ENCODE results near the gene MRPL38.

Gene MRPL38

GRCh38 chr17:75904749-75905521 lies at the start of gene MRPL38:
TSS of gene MRPL38 (minus strand) at chr17:75904884. CDS start at chr17:75904875, 9 bp downstream.
- H3K9ac ChIP-seq (ENCODE audit: low read length) = peak within 1 kb of the TSS; percentile 52
- peak within 1 kb of the TSS; percentile 76 for H3K4me3 ChIP-seq (ENCODE audit: low read length)

GRCh38 chr17:75950855-75951554 lies 46.3 kb upstream of the MRPL38 start:
- Histone ChIP-seq H3K4me1 (ENCODE audit: control insufficient read depth, insufficient read depth, low read length) (no peaks in the 10 kb centered on the region), H3K27me3 (ENCODE audit: control insufficient read depth, insufficient read depth, low read length) (no peaks in the 10 kb centered on the region), H3K4me3 (ENCODE audit: low read length) (no peak overlapping the region), H3K9ac (ENCODE audit: low read length) (no peak overlapping the region), H3K36me3 (ENCODE audit: control insufficient read depth, insufficient read depth, low read length) (peaks cover 49% of the 10 kb centered on the region), H3K27ac (ENCODE audit: low read depth, low read length) (no peak overlapping the region)

More at GRCh38 chr17:75904749-75905521, at the start of gene MRPL38:
- H3K27me3 ChIP-seq (ENCODE audit: control insufficient read depth, insufficient read depth, low read length) = no peaks in the 10 kb centered on the region
- H3K27ac ChIP-seq (ENCODE audit: low read depth, low read length) = peak within 1 kb of the TSS; percentile 94
- H3K36me3 ChIP-seq (ENCODE audit: control insufficient read depth, insufficient read depth, low read length) = peaks cover 17% of the 10 kb centered on the region
- H3K4me1 ChIP-seq (ENCODE audit: control insufficient read depth, insufficient read depth, low read length) = peaks cover 2% of the 10 kb centered on the region

GRCh38 chr17:75950421-75950820 lies 45.7 kb upstream of the MRPL38 start:
- peaks cover 47% of the 10 kb centered on the region for H3K36me3 ChIP-seq (ENCODE audit: control insufficient read depth, insufficient read depth, low read length)
- H3K9ac ChIP-seq (ENCODE audit: low read length) = no peak overlapping the region
- H3K4me1 ChIP-seq (ENCODE audit: control insufficient read depth, insufficient read depth, low read length) = no peaks in the 10 kb centered on the region
- H3K27ac ChIP-seq (ENCODE audit: low read depth, low read length) = no peak overlapping the region
- no peaks in the 10 kb centered on the region for H3K27me3 ChIP-seq (ENCODE audit: control insufficient read depth, insufficient read depth, low read length)
- no peak overlapping the region for H3K4me3 ChIP-seq (ENCODE audit: low read length)

- peaks cover 24% of the 10 kb centered on the region for H3K36me3 ChIP-seq (ENCODE audit: control insufficient read depth, insufficient read depth, low read length)
- H3K4me3 ChIP-seq (ENCODE audit: low read length) = no peak overlapping the region
- no peaks in the 10 kb centered on the region for H3K27me3 ChIP-seq (ENCODE audit: control insufficient read depth, insufficient read depth, low read length)
- H3K27ac ChIP-seq (ENCODE audit: low read depth, low read length) = no peak overlapping the region
- peaks cover 2% of the 10 kb centered on the region for H3K4me1 ChIP-seq (ENCODE audit: control insufficient read depth, insufficient read depth, low read length)
- H3K9ac ChIP-seq (ENCODE audit: low read length) = no peak overlapping the region
These were observed 40.5 kb upstream of the MRPL38 start for GRCh38 chr17:75945211-75945610.

DNA sequence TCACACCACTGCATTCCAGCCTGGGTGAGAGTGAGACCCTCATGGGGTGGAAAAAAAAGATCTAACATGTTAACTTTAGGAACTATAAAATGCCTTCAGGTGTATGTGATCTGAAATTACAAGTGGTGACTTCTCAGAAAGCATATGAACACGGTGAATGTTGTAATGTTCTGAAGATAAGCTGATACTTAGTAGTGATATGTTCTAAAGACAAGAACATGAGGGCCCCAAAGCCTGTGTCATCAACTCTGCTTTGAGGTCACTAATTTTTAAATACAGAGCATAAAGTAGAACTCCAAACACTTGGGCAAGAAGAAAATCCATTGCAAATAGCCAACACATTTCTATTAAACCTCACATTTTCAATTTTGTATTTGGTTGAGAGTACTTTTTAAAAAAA lies 38.8 kb upstream of the MRPL38 start:
- Histone ChIP-seq H3K27ac (ENCODE audit: low read depth, low read length) (no peak overlapping the region), H3K27me3 (ENCODE audit: control insufficient read depth, insufficient read depth, low read length) (no peaks in the 10 kb centered on the region), H3K4me3 (ENCODE audit: low read length) (no peak overlapping the region), H3K4me1 (ENCODE audit: control insufficient read depth, insufficient read depth, low read length) (peaks cover 3% of the 10 kb centered on the region), H3K9ac (ENCODE audit: low read length) (no peak overlapping the region), H3K36me3 (ENCODE audit: control insufficient read depth, insufficient read depth, low read length) (peaks cover 11% of the 10 kb centered on the region)

GRCh38 chr17:75942473-75942872 lies 37.8 kb upstream of the MRPL38 start:
- H3K4me3 ChIP-seq (ENCODE audit: low read length) = no peak overlapping the region
- H3K27ac ChIP-seq (ENCODE audit: low read depth, low read length) = no peak overlapping the region
- H3K36me3 ChIP-seq (ENCODE audit: control insufficient read depth, insufficient read depth, low read length) = peaks cover 6% of the 10 kb centered on the region
- no peak overlapping the region for H3K9ac ChIP-seq (ENCODE audit: low read length)
- peaks cover 3% of the 10 kb centered on the region for H3K4me1 ChIP-seq (ENCODE audit: control insufficient read depth, insufficient read depth, low read length)
- no peaks in the 10 kb centered on the region for H3K27me3 ChIP-seq (ENCODE audit: control insufficient read depth, insufficient read depth, low read length)

- Histone ChIP-seq H3K4me3 (ENCODE audit: low read length) (peak overlapping the region; percentile 34), H3K27ac (ENCODE audit: low read depth, low read length) (no peak overlapping the region)
These were observed 36.7 kb upstream of the MRPL38 start for GRCh38 chr17:75941442-75941819.

DNA sequence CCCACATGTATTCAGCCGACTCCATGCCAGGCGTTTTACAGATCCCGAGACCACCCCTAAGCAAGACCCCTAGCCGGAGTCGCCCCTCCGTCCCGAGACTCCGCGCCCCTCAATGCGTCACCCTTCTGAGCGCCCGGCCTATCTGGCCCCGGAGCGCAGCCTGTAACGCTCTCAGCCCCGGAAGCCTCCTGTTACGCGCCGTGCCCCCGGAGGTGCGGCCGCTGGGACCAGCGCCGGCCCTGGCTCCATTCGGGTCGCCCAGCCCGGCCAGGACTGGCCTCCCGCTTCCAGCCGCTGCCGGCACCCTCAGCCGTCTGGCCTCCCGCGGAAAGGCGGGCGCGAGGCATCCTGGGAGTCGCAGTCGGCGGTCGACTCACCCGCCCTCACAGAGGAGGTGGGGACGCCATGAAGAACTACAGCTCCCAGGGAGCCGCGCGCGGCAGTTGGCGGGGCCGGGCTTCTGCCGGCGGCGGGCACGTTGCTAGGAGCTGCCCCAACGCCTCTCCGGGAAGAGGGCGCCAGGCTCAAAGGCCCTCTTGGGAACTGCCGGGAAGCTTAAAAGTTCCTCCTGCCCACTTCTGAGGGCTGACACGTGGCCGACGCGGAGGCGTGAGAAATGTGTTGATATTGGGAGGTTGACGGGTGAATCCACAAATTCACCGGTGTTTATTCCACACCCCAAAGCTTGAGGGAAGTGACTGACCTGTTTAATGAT lies 36.2 kb upstream of the MRPL38 start, which contains the start of gene FBF1:
Gene FBF1, minus strand, starts transcription at position 316 of the 715 bp plus-strand sequence. CDS start 2,893 bp downstream, outside the sequence.
- Histone ChIP-seq H3K4me3 (ENCODE audit: low read length) (peak within 1 kb of the TSS; percentile 61), H3K36me3 (ENCODE audit: control insufficient read depth, insufficient read depth, low read length) (peaks cover 2% of the 10 kb centered on the region), H3K4me1 (ENCODE audit: control insufficient read depth, insufficient read depth, low read length) (peaks cover 3% of the 10 kb centered on the region), H3K27me3 (ENCODE audit: control insufficient read depth, insufficient read depth, low read length) (no peaks in the 10 kb centered on the region), H3K27ac (ENCODE audit: low read depth, low read length) (peak within 1 kb of the TSS; percentile 48), H3K9ac (ENCODE audit: low read length) (peak within 1 kb of the TSS; percentile 43)

More at GRCh38 chr17:75941442-75941819, 36.7 kb upstream of the MRPL38 start:
- Histone ChIP-seq H3K4me1 (ENCODE audit: control insufficient read depth, insufficient read depth, low read length) (peaks cover 3% of the 10 kb centered on the region), H3K27me3 (ENCODE audit: control insufficient read depth, insufficient read depth, low read length) (no peaks in the 10 kb centered on the region), H3K36me3 (ENCODE audit: control insufficient read depth, insufficient read depth, low read length) (peaks cover 6% of the 10 kb centered on the region), H3K9ac (ENCODE audit: low read length) (no peak overlapping the region)

DNA sequence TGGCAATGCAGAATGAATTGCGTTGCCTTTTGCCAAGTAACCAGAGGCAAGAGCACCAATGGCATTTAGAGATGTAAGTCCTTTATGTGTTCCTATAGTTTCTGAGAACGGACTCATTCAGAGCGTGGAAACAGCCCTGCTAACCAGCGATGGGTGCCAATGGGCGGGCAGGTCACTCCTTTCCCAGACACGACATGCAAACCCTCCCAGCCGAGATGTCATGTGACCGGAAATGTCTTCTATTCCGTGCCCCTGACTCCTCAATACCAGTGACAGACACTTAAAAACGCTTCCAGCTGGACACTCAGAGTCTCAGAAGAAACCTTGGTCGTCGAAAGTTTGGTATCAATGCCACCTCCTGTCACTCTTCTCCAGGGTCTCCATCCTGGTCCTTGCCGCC lies 33.0 kb upstream of the MRPL38 start:
- Histone ChIP-seq H3K9ac (ENCODE audit: low read length) (no peak overlapping the region), H3K27ac (ENCODE audit: low read depth, low read length) (no peak overlapping the region), H3K27me3 (ENCODE audit: control insufficient read depth, insufficient read depth, low read length) (no peaks in the 10 kb centered on the region), H3K4me3 (ENCODE audit: low read length) (no peak overlapping the region), H3K4me1 (ENCODE audit: control insufficient read depth, insufficient read depth, low read length) (peaks cover 3% of the 10 kb centered on the region), H3K36me3 (ENCODE audit: control insufficient read depth, insufficient read depth, low read length) (no peaks in the 10 kb centered on the region)

GRCh38 chr17:75933808-75934207 lies 29.1 kb upstream of the MRPL38 start:
- Histone ChIP-seq H3K4me3 (ENCODE audit: low read length) (no peak overlapping the region), H3K27ac (ENCODE audit: low read depth, low read length) (no peak overlapping the region)

GRCh38 chr17:75932852-75933251 lies 28.2 kb upstream of the MRPL38 start:
- no peak overlapping the region for H3K27ac ChIP-seq (ENCODE audit: low read depth, low read length)
- no peak overlapping the region for H3K4me3 ChIP-seq (ENCODE audit: low read length)
- peaks cover 2% of the 10 kb centered on the region for H3K36me3 ChIP-seq (ENCODE audit: control insufficient read depth, insufficient read depth, low read length)
- H3K27me3 ChIP-seq (ENCODE audit: control insufficient read depth, insufficient read depth, low read length) = no peaks in the 10 kb centered on the region
- H3K4me1 ChIP-seq (ENCODE audit: control insufficient read depth, insufficient read depth, low read length) = no peaks in the 10 kb centered on the region
- H3K9ac ChIP-seq (ENCODE audit: low read length) = no peak overlapping the region

More at GRCh38 chr17:75933808-75934207, 29.1 kb upstream of the MRPL38 start:
- Histone ChIP-seq H3K27me3 (ENCODE audit: control insufficient read depth, insufficient read depth, low read length) (no peaks in the 10 kb centered on the region), H3K9ac (ENCODE audit: low read length) (no peak overlapping the region), H3K36me3 (ENCODE audit: control insufficient read depth, insufficient read depth, low read length) (no peaks in the 10 kb centered on the region), H3K4me1 (ENCODE audit: control insufficient read depth, insufficient read depth, low read length) (no peaks in the 10 kb centered on the region)

DNA sequence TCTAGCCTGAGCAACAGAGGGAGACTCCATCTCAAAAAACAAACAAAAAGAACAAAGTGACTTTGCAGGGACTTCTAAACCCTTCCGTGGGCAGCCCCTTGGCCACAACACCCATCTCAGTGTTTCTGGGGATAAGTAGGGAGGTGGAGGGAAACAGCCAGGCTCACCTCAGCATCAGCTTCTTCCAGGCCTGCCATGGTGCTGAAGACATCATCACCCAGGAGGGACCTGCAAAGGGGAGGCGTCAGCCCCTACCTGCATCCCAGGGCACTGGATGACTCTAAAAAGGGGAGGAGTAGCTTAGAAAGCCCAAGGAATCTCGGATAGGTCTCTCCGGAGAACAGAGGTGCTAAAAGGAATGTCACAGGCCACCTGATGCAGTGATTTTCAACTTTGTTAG lies 26.4 kb upstream of the MRPL38 start:
- H3K36me3 ChIP-seq (ENCODE audit: control insufficient read depth, insufficient read depth, low read length) = peaks cover 4% of the 10 kb centered on the region
- no peak overlapping the region for H3K9ac ChIP-seq (ENCODE audit: low read length)

More for the DNA sequence above, 26.4 kb upstream of the MRPL38 start:
- H3K4me1 ChIP-seq (ENCODE audit: control insufficient read depth, insufficient read depth, low read length) = no peaks in the 10 kb centered on the region
- H3K4me3 ChIP-seq (ENCODE audit: low read length) = no peak overlapping the region
- H3K27me3 ChIP-seq (ENCODE audit: control insufficient read depth, insufficient read depth, low read length) = no peaks in the 10 kb centered on the region
- H3K27ac ChIP-seq (ENCODE audit: low read depth, low read length) = no peak overlapping the region
